ENCODE data around the gene C3orf52.

DNA sequence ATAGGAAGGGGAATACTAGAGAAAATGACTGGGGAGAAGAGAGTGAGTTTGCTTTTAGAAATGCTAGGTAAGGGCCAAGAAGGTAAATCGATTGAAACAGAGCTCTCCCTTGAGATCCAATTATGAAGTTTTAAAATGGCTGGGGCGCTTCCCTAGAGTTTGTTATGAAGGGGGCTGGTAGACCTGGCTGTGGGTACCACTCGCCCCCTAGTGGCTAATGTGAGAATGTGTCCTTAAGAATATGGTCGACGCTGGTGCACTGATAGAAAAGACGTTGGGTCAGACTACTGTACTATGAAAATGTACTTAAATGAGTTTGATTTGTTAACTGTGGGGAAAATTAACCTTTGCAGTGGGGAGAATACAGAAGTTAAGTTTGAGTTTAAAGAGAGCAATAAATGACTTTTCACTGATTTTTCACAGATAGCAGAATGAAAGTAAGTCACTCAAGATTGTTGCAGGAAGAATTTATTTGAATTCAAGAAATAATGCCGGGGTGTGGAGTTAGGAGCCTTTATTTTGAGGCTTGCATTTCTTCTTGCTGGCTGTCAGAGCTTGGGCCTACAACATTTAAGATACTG, 42.5 kb upstream of the C3orf52 start:
- TF ChIP-seq, protein P1, sequence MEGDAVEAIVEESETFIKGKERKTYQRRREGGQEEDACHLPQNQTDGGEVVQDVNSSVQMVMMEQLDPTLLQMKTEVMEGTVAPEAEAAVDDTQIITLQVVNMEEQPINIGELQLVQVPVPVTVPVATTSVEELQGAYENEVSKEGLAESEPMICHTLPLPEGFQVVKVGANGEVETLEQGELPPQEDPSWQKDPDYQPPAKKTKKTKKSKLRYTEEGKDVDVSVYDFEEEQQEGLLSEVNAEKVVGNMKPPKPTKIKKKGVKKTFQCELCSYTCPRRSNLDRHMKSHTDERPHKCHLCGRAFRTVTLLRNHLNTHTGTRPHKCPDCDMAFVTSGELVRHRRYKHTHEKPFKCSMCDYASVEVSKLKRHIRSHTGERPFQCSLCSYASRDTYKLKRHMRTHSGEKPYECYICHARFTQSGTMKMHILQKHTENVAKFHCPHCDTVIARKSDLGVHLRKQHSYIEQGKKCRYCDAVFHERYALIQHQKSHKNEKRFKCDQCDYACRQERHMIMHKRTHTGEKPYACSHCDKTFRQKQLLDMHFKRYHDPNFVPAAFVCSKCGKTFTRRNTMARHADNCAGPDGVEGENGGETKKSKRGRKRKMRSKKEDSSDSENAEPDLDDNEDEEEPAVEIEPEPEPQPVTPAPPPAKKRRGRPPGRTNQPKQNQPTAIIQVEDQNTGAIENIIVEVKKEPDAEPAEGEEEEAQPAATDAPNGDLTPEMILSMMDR (IDR thresholded peaks at IDR 0.05; ENCODE audit: insufficient read depth, low read length), result peak; percentile 62
- TF ChIP-seq POLR2AphosphoS5 (IDR thresholded peaks at IDR 0.05; ENCODE audit: low read depth) (no peak), SPI1 (IDR thresholded peaks at IDR 0.05; ENCODE audit: borderline replicate concordance, low read depth) (no peak)
- TF ChIP-seq, protein P2, sequence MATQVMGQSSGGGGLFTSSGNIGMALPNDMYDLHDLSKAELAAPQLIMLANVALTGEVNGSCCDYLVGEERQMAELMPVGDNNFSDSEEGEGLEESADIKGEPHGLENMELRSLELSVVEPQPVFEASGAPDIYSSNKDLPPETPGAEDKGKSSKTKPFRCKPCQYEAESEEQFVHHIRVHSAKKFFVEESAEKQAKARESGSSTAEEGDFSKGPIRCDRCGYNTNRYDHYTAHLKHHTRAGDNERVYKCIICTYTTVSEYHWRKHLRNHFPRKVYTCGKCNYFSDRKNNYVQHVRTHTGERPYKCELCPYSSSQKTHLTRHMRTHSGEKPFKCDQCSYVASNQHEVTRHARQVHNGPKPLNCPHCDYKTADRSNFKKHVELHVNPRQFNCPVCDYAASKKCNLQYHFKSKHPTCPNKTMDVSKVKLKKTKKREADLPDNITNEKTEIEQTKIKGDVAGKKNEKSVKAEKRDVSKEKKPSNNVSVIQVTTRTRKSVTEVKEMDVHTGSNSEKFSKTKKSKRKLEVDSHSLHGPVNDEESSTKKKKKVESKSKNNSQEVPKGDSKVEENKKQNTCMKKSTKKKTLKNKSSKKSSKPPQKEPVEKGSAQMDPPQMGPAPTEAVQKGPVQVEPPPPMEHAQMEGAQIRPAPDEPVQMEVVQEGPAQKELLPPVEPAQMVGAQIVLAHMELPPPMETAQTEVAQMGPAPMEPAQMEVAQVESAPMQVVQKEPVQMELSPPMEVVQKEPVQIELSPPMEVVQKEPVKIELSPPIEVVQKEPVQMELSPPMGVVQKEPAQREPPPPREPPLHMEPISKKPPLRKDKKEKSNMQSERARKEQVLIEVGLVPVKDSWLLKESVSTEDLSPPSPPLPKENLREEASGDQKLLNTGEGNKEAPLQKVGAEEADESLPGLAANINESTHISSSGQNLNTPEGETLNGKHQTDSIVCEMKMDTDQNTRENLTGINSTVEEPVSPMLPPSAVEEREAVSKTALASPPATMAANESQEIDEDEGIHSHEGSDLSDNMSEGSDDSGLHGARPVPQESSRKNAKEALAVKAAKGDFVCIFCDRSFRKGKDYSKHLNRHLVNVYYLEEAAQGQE (IDR thresholded peaks at IDR 0.05; ENCODE audit: insufficient replicate concordance, low read depth), result no peak
